ENCODE data around the gene MARCHF6.
"Not testable (repeated sequence)": the region's sequence is repeated elsewhere in the genome, so short reads cannot be mapped to it uniquely, and the experiment has no call there.

MARCHF6 gene

DNA sequence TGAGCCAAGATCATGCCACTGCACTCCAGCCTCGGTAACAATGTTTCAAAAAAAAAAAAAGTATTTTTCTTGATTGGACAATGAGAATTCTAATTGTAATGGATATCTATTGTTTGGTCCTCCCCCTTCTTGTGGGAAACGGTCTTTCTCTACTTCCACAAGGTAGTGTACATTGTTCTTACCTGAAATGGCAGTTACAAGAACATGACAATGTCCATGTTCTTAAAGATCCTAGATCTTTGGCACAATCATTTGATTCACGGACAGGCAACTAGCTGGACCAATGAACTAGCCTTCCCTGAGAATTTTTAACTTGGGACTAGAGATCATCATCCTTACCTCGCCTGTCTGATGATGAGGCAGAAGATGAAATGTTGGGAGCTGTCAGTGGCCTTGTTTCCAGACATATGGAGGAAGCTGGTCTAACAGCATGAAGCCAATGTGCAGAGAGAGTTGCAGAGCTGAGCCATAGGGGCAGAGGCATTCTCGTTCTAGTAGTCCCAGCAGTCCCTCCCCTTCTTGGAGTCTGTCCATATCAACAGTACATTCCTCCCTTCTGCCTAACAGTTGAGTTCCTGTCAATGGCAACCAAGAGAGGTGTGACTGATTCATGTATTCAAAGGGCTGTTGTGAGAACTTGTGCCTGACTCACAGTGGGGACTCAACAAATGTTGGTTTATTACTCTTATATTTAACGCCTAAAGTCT, 2.1 kb upstream of the MARCHF6 start:
- DNase-seq: no peak

DNA sequence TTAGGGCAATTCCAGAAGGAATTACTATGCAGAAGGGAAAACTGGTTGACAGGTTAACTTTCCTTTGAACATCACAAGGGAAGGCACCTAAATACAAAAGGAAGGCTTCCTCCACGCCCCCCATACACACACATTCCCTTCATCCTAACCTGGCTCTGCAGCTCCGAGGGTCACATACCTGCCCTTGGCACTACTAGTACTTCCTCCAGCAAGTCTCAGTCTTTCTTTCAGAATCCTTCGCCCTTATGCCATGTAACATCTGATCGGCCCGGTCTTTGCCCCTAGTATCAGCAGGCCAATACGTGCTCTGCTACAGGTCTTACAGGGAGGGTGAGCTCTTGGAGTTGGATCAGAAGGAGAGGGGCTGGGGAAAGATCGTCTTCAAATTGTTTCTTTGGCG, 1.6 kb upstream of the MARCHF6 start:
- no peak for DNase-seq

DNA sequence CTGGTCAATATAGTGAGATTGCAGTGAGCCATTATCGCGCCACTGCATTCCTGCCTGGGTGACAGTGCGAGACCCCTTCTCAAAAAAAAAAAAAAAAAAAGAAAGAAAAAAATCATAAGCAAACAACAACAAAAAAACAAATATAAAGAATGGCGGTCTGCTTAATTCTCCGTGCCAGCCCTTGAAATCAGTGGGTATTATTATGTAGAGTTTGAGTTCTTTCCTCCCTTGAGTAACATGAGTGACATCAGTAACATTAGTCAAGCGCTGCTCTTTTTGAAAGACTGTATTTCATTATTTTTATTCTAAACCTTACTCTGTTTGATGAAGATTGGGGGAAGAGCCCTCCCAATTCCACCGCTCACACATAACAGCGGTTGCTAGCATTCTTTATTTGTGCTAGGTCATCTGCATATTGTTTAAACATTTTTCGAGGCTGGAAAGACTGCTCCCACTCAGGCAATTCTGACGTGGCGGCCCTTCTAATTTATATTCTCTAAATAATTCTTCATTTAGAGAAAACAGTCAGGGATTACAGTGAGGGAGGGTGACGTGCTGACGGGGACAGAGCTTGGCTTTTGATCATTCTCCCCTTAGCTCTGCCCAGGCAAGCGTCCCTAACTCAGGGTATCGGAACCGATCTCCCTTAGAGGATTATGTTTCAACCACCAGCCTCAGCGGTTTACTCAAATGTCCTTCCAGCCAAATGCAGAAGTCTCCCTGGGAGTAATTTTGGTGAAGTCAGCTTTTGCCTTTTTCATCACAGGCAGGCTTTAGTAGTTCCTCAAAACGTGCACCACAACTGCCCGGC, 860 bp upstream of the MARCHF6 start:
- DNase-seq: peak; percentile 23 to 54

- peak; percentile 39 to 45 for DNase-seq
These were observed 765 bp downstream of the MARCHF6 start for GRCh38 chr5:10354048-10354872.

- no peak for DNase-seq
These were observed 1.8 kb downstream of the MARCHF6 start for GRCh38 chr5:10355071-10355889.

DNA sequence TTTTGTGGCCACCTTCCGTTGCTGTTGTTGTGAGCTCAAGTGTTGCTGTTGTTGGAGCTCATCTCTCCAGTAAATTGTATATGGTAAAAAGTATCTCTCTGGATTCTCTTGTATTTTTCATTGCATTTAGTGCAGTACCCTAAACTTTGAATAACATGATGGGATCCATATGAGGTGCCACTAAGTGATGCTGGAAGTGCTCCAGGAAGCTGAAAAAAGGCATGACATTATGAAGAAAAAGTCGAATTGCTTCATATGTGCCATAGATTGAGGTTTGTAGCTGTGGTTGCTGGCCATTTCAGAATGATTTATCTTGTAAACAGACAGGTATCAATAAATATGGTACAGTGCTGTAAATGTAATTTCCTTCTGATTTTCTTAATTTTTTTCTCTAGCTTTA, 5.5 kb downstream of the MARCHF6 start:
- DNase-seq: no peak

DNA sequence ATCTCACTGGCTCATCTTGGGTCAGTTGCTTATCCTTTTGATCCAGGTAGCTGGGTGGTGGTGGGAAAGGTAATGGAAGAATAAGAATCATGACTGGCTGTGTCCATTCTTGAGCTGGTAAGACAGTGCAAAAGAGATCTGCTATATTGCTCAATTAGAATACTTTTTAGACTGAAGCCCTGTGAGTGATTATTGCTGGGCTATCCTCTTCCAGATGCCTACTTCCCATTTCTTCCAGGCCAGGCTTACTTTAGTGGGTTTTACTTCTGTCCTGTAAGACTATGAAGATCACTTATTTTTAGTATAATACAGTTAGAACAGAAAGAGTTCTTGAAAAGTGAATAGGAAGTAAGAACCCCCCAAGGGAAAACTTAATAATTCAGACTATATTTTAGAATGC, 7.2 kb downstream of the MARCHF6 start:
- DNase-seq: no peak

DNA sequence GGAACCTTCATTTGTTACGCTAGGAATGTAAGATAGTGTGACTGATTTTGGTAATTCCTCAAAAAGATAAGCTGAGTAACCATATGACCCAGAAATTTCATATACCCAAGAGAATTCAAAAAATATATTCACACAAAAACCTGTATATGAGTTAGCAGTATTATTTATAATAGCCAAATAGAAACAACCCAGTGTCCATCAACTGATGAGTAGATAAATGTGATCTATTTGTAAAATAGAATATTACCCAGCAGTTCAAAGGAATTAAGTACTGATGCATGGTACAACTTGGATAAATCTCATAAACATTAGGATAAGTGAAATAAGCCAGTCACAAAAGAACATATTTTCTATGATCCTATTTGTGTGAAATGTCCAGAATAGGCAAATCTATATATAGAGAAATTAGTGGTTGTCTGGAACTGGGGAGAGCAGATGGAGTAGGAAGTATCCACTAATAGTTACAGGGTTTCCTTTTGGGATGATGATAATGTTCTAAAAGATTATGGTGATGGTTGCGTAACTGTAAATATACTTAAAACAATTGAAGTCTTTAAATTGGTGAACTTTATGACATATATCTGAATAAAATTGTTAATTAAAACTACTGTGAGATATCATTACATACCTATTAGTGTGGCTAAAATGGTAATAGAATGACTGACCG, 10.2 kb downstream of the MARCHF6 start:
- DNase-seq: no peak

- no peak for DNase-seq
These were observed 10.7 kb downstream of the MARCHF6 start for GRCh38 chr5:10364186-10364689.

DNA sequence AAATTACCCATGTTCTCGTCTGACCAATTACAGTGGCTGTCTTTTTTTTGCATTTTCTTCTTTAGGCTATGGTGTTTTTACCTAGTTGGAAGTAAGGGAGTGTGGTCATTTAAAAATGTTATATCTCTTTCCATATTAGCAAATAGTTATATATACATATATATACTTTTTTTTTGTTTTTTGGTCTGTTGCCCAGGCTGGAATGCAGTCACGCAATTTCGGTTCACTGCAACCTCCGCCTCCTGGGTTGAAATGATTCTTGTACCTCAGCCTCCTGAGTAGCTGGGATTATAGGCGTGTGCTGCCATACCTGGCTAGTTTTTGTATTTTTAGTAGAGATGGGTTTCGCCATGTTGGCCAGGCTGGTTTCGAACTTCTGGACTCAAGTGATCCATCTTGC, 12.3 kb downstream of the MARCHF6 start:
- no peak for DNase-seq

DNA sequence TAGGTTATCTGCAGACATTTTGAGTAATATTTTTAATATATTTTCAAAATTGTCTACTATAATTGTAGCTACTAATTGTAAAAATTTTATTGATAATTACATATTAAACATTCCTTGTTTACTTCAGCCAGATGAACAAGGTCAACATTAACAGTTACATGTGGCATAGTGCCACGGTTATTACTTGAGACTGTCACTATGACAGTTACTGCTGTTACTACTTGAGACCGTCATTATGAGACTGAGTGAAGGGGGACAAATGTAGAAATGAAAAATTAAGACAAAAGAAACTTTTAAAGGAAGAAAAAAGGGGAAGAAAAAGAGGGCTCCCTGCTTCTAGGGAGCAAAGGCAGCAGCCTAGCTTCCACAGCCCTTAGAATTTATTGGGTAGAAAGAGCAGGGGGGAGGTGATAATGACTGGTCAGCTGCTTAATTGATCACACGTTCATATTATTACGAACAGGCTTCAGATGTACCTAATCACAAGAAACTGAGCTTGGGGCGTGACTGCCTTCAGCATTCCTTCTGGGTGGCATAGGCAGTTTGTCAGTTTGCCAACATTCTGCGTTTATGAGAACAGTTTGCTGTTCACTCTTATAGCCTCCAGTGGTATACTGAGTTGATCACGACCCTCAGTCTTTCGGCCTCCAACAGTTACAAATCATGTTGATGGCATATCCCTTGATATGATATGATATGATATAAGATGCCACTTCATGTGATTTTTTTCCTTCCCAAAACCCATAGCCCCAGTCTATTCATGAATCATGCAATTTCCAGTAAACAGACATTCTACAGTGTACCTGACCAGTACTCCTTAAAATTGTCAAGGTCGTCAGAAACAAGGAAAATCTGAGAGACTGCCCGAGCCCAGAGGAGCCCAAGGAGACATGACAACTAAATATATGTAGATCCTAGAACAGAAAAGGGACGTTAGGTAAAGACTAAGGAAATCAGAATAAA, 13.1 kb downstream of the MARCHF6 start:
- no peak for DNase-seq

DNA sequence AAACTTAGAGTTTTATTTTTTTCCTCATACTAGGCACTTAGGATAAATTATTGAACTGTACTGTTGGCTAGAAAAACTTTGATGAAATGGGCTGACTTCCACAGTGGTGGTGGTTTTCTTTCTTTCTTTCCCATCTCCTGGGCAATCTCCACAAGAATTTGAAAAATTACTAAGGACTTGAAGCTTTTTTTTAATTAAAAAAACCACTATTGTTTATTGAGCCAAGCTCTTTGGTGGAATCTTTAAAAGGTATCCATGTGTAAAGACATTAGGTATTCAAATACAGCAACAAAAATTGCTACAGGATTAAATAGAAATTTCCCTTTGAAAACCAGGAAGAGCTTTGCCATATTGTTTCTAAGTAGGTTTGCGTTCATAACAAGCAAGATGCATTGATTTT, 14.1 kb downstream of the MARCHF6 start:
- no peak for DNase-seq

DNA sequence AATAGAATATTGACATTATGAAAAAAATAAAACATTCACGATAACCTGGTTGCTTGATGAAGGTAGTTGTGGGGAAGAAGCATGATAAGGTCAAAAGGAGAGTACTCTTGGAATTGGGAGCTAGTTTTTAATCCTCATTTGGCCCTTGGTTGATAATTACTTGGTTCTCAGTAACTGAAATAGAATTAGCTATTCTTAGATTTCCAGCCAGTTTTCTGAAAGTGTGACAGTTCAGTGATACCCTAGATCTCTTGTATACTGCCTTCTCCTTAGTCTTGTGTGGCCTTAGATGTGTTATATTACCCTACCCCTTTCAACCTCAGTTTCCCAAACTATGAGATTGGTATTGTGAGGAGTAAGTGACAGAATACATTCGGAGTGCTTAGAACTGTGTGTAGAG, 17.4 kb downstream of the MARCHF6 start:
- DNase-seq: no peak

DNA sequence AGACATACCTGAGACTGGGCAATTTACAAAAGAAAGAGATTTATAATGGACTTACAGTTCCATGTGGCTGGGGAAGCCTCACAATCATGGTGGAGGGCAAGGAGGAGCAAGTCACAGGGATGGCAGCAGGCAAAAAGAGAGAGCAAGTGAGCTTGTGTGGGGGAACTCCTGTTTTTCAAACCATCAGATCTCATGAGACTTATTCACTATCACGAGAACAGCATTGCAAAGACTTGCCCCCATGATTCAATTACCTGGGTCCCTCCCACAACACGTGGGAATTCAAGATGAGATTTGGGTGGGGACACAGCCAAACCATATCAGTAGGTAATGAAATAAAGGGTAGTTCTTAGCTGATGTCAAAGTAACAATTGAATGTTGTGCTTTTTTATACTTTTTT, 17.9 kb downstream of the MARCHF6 start:
- not testable (repeated sequence) for DNase-seq

DNA sequence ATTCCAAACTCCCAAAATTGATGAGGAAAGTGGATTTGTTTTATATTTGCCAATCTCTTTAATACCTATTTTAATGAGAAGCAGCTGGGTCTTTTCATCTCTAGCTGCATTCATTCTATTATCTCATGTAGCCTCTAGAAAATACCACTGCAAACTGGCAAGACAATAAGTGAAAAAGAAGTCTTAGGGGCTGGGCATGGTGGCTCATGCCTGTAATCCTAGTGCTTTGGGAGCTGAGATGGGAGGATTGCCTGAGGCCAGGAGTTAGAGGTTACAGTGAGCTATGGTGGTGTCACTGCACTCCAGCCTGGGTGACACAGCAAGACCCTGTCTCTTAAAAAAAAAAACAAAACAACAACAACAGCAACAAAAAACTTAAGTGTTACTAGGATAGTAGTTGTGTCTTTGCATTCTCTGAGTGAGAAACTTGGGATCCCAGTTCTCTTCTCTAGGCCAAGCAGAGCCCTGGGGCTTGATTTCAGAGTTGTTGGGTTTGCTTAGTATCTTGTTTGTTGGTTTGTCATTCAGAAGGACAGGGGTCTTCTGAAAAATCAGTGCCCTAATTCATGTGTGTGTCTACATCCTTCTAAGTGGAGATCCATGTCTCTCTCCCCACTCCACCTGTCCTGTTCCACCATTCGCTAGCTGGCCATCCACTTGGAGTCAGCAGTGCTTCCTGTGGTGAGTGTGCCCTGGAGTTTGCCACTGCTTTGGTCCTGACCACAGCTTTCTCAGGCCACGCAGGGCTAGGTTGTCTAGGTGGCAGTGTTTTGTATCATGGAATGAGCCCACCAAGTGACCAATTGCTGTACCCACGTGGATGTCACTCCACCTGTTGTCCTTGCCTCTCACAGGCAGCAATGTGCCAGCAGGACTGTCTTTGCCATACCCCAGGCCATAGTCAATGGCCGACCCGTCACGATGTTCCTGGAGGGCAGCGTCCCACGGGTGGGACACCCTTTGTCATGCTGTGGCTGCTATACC, 19.5 kb downstream of the MARCHF6 start:
- no peak for DNase-seq

GRCh38 chr5:10374046-10375022, 20.8 kb downstream of the MARCHF6 start:
- no peak for DNase-seq

GRCh38 chr5:10375146-10375545, 21.7 kb downstream of the MARCHF6 start:
- DNase-seq: not testable (repeated sequence)

DNA sequence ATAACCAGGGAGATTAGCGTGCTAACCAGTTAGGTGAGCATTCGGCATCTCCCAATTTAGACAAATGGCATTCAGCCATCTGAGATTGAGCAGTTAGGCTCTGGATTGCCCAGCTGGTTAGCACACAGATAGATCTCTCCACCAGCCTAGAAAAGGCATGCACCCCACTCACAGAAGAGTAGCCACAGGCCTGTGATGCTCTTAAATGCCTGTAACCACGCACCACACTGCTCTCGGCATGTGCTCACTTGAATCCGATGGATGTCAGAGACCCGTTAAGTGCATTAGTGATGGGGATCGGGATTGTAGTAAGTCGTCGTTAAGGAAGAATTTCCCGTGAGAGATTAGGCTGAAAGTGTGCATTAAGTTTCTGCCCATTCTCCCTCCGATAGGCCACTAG, 23.0 kb downstream of the MARCHF6 start:
- no peak for DNase-seq

Measured in stimulated activated CD4-positive, alpha-beta T cell treated with anti-CD3 and anti-CD28 coated beads, Interleukin-4, amount 100 ng/mL, for 4 hours (primary cell).